ENCODE measurements around the gene WNT9B.

WNT9B gene

GRCh38 chr17:46850688-46851028, 725 bp upstream of the WNT9B start:
- Histone ChIP-seq H3K9me3 (ENCODE audit: low read length) (no peaks in the 10 kb centered on the region), H3K36me3 (ENCODE audit: insufficient read depth, low read length) (no peaks in the 10 kb centered on the region), H3K4me3 (ENCODE audit: low read length) (no peak overlapping the region), H3K27me3 (ENCODE audit: insufficient read depth, low read length) (peaks cover 33% of the 10 kb centered on the region), H3K4me1 (ENCODE audit: insufficient read depth, low read length) (peaks cover 11% of the 10 kb centered on the region), H2AFZ (ENCODE audit: low read depth, low read length) (no peak overlapping the region)

- Histone ChIP-seq H2AFZ (ENCODE audit: low read depth, low read length) (no peak overlapping the region), H3K4me3 (ENCODE audit: low read length) (no peak overlapping the region), H3K27me3 (ENCODE audit: insufficient read depth, low read length) (peaks cover 25% of the 10 kb centered on the region), H3K4me1 (ENCODE audit: insufficient read depth, low read length) (peaks cover 11% of the 10 kb centered on the region), H3K36me3 (ENCODE audit: insufficient read depth, low read length) (no peaks in the 10 kb centered on the region), H3K9me3 (ENCODE audit: low read length) (no peaks in the 10 kb centered on the region)
Measured at GRCh38 chr17:46853896-46854444, 2.6 kb downstream of the WNT9B start.

- H3K4me1 ChIP-seq (ENCODE audit: insufficient read depth, low read length): peaks cover 11% of the 10 kb centered on the region
- no peak overlapping the region for H2AFZ ChIP-seq (ENCODE audit: low read depth, low read length)
- no peak overlapping the region for H3K4me3 ChIP-seq (ENCODE audit: low read length)
- peaks cover 24% of the 10 kb centered on the region for H3K27me3 ChIP-seq (ENCODE audit: insufficient read depth, low read length)
- H3K36me3 ChIP-seq (ENCODE audit: insufficient read depth, low read length): no peaks in the 10 kb centered on the region
- no peaks in the 10 kb centered on the region for H3K9me3 ChIP-seq (ENCODE audit: low read length)
Measured at GRCh38 chr17:46854515-46854914, 3.1 kb downstream of the WNT9B start.

GRCh38 chr17:46854948-46855347, 3.6 kb downstream of the WNT9B start:
- no peaks in the 10 kb centered on the region for H3K36me3 ChIP-seq (ENCODE audit: insufficient read depth, low read length)
- H2AFZ ChIP-seq (ENCODE audit: low read depth, low read length): no peak overlapping the region
- peaks cover 24% of the 10 kb centered on the region for H3K27me3 ChIP-seq (ENCODE audit: insufficient read depth, low read length)
- no peaks in the 10 kb centered on the region for H3K9me3 ChIP-seq (ENCODE audit: low read length)
- no peak overlapping the region for H3K4me3 ChIP-seq (ENCODE audit: low read length)
- peaks cover 13% of the 10 kb centered on the region for H3K4me1 ChIP-seq (ENCODE audit: insufficient read depth, low read length)

- Histone ChIP-seq H3K36me3 (ENCODE audit: insufficient read depth, low read length) (no peaks in the 10 kb centered on the region), H3K27me3 (ENCODE audit: insufficient read depth, low read length) (peaks cover 5% of the 10 kb centered on the region), H3K4me1 (ENCODE audit: insufficient read depth, low read length) (peaks cover 4% of the 10 kb centered on the region), H3K9me3 (ENCODE audit: low read length) (no peaks in the 10 kb centered on the region), H3K4me3 (ENCODE audit: low read length) (no peak overlapping the region), H2AFZ (ENCODE audit: low read depth, low read length) (no peak overlapping the region)
Measured at GRCh38 chr17:46857600-46857999, 6.2 kb downstream of the WNT9B start.

- no peaks in the 10 kb centered on the region for H3K9me3 ChIP-seq (ENCODE audit: low read length)
- peaks cover 6% of the 10 kb centered on the region for H3K4me1 ChIP-seq (ENCODE audit: insufficient read depth, low read length)
- no peak overlapping the region for H3K4me3 ChIP-seq (ENCODE audit: low read length)
- H2AFZ ChIP-seq (ENCODE audit: low read depth, low read length): no peak overlapping the region
- no peaks in the 10 kb centered on the region for H3K36me3 ChIP-seq (ENCODE audit: insufficient read depth, low read length)
- H3K27me3 ChIP-seq (ENCODE audit: insufficient read depth, low read length): no peaks in the 10 kb centered on the region
Measured at GRCh38 chr17:46859996-46860395, 8.6 kb downstream of the WNT9B start.

GRCh38 chr17:46862949-46863348, 11.6 kb downstream of the WNT9B start:
- H3K36me3 ChIP-seq (ENCODE audit: insufficient read depth, low read length): no peaks in the 10 kb centered on the region
- no peak overlapping the region for H3K4me3 ChIP-seq (ENCODE audit: low read length)
- H3K4me1 ChIP-seq (ENCODE audit: insufficient read depth, low read length): peaks cover 7% of the 10 kb centered on the region
- no peaks in the 10 kb centered on the region for H3K9me3 ChIP-seq (ENCODE audit: low read length)
- H3K27me3 ChIP-seq (ENCODE audit: insufficient read depth, low read length): no peaks in the 10 kb centered on the region
- no peak overlapping the region for H2AFZ ChIP-seq (ENCODE audit: low read depth, low read length)

- no peak overlapping the region for H2AFZ ChIP-seq (ENCODE audit: low read depth, low read length)
- no peaks in the 10 kb centered on the region for H3K9me3 ChIP-seq (ENCODE audit: low read length)
- no peak overlapping the region for H3K4me3 ChIP-seq (ENCODE audit: low read length)
- H3K36me3 ChIP-seq (ENCODE audit: insufficient read depth, low read length): no peaks in the 10 kb centered on the region
- peaks cover 7% of the 10 kb centered on the region for H3K4me1 ChIP-seq (ENCODE audit: insufficient read depth, low read length)
- no peaks in the 10 kb centered on the region for H3K27me3 ChIP-seq (ENCODE audit: insufficient read depth, low read length)
Measured at GRCh38 chr17:46863383-46864121, 12.2 kb downstream of the WNT9B start.

- H3K27me3 ChIP-seq (ENCODE audit: insufficient read depth, low read length): no peaks in the 10 kb centered on the region
- no peak overlapping the region for H3K4me3 ChIP-seq (ENCODE audit: low read length)
- H3K9me3 ChIP-seq (ENCODE audit: low read length): no peaks in the 10 kb centered on the region
- H2AFZ ChIP-seq (ENCODE audit: low read depth, low read length): no peak overlapping the region
- H3K4me1 ChIP-seq (ENCODE audit: insufficient read depth, low read length): peaks cover 3% of the 10 kb centered on the region
- H3K36me3 ChIP-seq (ENCODE audit: insufficient read depth, low read length): no peaks in the 10 kb centered on the region
Measured at GRCh38 chr17:46865100-46865499, 13.7 kb downstream of the WNT9B start.

- Histone ChIP-seq H3K27me3 (ENCODE audit: insufficient read depth, low read length) (no peaks in the 10 kb centered on the region), H2AFZ (ENCODE audit: low read depth, low read length) (no peak overlapping the region), H3K36me3 (ENCODE audit: insufficient read depth, low read length) (no peaks in the 10 kb centered on the region), H3K9me3 (ENCODE audit: low read length) (no peaks in the 10 kb centered on the region), H3K4me3 (ENCODE audit: low read length) (no peak overlapping the region), H3K4me1 (ENCODE audit: insufficient read depth, low read length) (peaks cover 3% of the 10 kb centered on the region)
Measured at GRCh38 chr17:46866325-46866724, 14.9 kb downstream of the WNT9B start.

- H3K4me1 ChIP-seq (ENCODE audit: insufficient read depth, low read length): peaks cover 3% of the 10 kb centered on the region
- H3K36me3 ChIP-seq (ENCODE audit: insufficient read depth, low read length): no peaks in the 10 kb centered on the region
- no peaks in the 10 kb centered on the region for H3K9me3 ChIP-seq (ENCODE audit: low read length)
- no peak overlapping the region for H2AFZ ChIP-seq (ENCODE audit: low read depth, low read length)
- H3K27me3 ChIP-seq (ENCODE audit: insufficient read depth, low read length): no peaks in the 10 kb centered on the region
- no peak overlapping the region for H3K4me3 ChIP-seq (ENCODE audit: low read length)
Measured at GRCh38 chr17:46866747-46867146, 15.4 kb downstream of the WNT9B start.

GRCh38 chr17:46868689-46869187, 17.4 kb downstream of the WNT9B start:
- no peaks in the 10 kb centered on the region for H3K27me3 ChIP-seq (ENCODE audit: insufficient read depth, low read length)
- H3K9me3 ChIP-seq (ENCODE audit: low read length): no peaks in the 10 kb centered on the region
- H3K4me3 ChIP-seq (ENCODE audit: low read length): no peak overlapping the region
- H2AFZ ChIP-seq (ENCODE audit: low read depth, low read length): no peak overlapping the region
- no peaks in the 10 kb centered on the region for H3K36me3 ChIP-seq (ENCODE audit: insufficient read depth, low read length)
- peaks cover 3% of the 10 kb centered on the region for H3K4me1 ChIP-seq (ENCODE audit: insufficient read depth, low read length)

- peaks cover 3% of the 10 kb centered on the region for H3K4me1 ChIP-seq (ENCODE audit: insufficient read depth, low read length)
- no peaks in the 10 kb centered on the region for H3K27me3 ChIP-seq (ENCODE audit: insufficient read depth, low read length)
- H2AFZ ChIP-seq (ENCODE audit: low read depth, low read length): no peak overlapping the region
- H3K4me3 ChIP-seq (ENCODE audit: low read length): no peak overlapping the region
- no peaks in the 10 kb centered on the region for H3K9me3 ChIP-seq (ENCODE audit: low read length)
- no peaks in the 10 kb centered on the region for H3K36me3 ChIP-seq (ENCODE audit: insufficient read depth, low read length)
Measured at GRCh38 chr17:46869296-46869695, 17.9 kb downstream of the WNT9B start.

Data from neuron (in vitro differentiated cells).